Thymus (tissue), 11 donors: ENCODE measurements around the gene B3GAT2. TPM values are rescaled to one million over a fixed set of nuclear protein-coding genes. Genes with fewer than 3 reads are reported as not detected.

Experiments used
- DNase-seq, 9 donors: peaks; one replicate each; pipeline ENCODE4 v3.0.0-alpha.2; 2013; ENCODE audit warnings: low spot score in 9 of 9, low read depth in 6 of 9, missing footprints in 1 of 9
- H3K27ac ChIP-seq, 2 donors: one replicate each; pipeline ENCODE4 v1.5.1; 2013; ENCODE audit warnings: control low read depth in 1 of 2, low read depth in 1 of 2, low read length in 1 of 2, mild to moderate bottlenecking in 1 of 2, moderate library complexity in 1 of 2
- H3K27me3 ChIP-seq, 2 donors: one replicate each; pipeline ENCODE4 v1.5.1; 2013; ENCODE audit warnings: low read length in 1 of 2; ENCODE audit not compliant: control insufficient read depth in 2 of 2, insufficient read depth in 1 of 2
- H3K36me3 ChIP-seq, 2 donors: one replicate each; pipeline ENCODE4 v1.5.1; 2013; ENCODE audit warnings: low read length in 1 of 2, mild to moderate bottlenecking in 1 of 2, moderate library complexity in 1 of 2; ENCODE audit not compliant: control insufficient read depth in 2 of 2, insufficient read depth in 2 of 2
- H3K4me1 ChIP-seq, 2 donors: one replicate each; pipeline ENCODE4 v1.5.1; 2013; ENCODE audit warnings: low read length in 2 of 2; ENCODE audit not compliant: control insufficient read depth in 2 of 2, insufficient read depth in 2 of 2
- H3K4me3 ChIP-seq, 2 donors: one replicate each; pipeline ENCODE4 v1.5.1; 2013; ENCODE audit warnings: low read length in 2 of 2, control low read depth in 1 of 2, mild to moderate bottlenecking in 1 of 2
- H3K9me3 ChIP-seq, 2 donors: one replicate each; pipeline ENCODE4 v1.5.1; 2013; ENCODE audit warnings: low read length in 1 of 2, mild to moderate bottlenecking in 1 of 2; ENCODE audit not compliant: control insufficient read depth in 2 of 2, insufficient read depth in 1 of 2
- WGBS: extraction: QIAGEN DNeasy Blood & Tissue Kit; methylation state at CpG from one replicate; pipeline ENCODE4 v1.1.7; 2013; 5-methylcytosine and 5-hydroxymethylcytosine counted together
- polyA plus RNA-seq: library from polyadenylated mRNA; stranded (reverse); fragments of 200-250 nt; gene quantifications from one replicate; pipeline ENCODE4 v1.2.3, GENCODE V29; 2013
- total RNA-seq: library from RNA; stranded (reverse); fragments of 120-200 nt; gene quantifications from one replicate; pipeline ENCODE4 v1.2.4, GENCODE V29; 2013
- donor health status: healthy.

B3GAT2 gene
- total and polyA plus RNA-seq, 2 donors, result 0.46 to 1.3 TPM

- H3K9me3 ChIP-seq, result no peaks in the 10 kb centered on the region
- WGBS, result 98% methylated on average over 8 of the region's 8 CpGs
- H3K4me1 ChIP-seq, result no peaks in the 10 kb centered on the region
- no peaks in the 10 kb centered on the region for H3K27me3 ChIP-seq
- DNase-seq, result no peak
- no peak overlapping the region for H3K4me3 ChIP-seq
- no peaks in the 10 kb centered on the region for H3K36me3 ChIP-seq
- H3K27ac ChIP-seq, result no peak overlapping the region
Measured at GRCh38 chr6:70841112-70841511, 115.7 kb downstream of the B3GAT2 start.

GRCh38 chr6:70839286-70840266, 117.3 kb downstream of the B3GAT2 start:
- WGBS, result 96% methylated on average over 7 of the region's 7 CpGs
- no peaks in the 10 kb centered on the region for H3K36me3 ChIP-seq
- DNase-seq, result no peak

GRCh38 chr6:70838907-70839285, 118.0 kb downstream of the B3GAT2 start:
- Histone ChIP-seq H3K4me1 (no peaks in the 10 kb centered on the region), H3K9me3 (no peaks in the 10 kb centered on the region), H3K27me3 (no peaks in the 10 kb centered on the region), H3K4me3 (no peak overlapping the region), H3K36me3 (no peaks in the 10 kb centered on the region), H3K27ac (no peak overlapping the region)
- DNase-seq, result no peak
- 94% methylated on average over 2 of the region's 2 CpGs for WGBS

More at GRCh38 chr6:70839286-70840266, 117.3 kb downstream of the B3GAT2 start:
- Histone ChIP-seq H3K9me3 (no peaks in the 10 kb centered on the region), H3K4me3 (no peak overlapping the region), H3K27ac (no peak overlapping the region), H3K4me1 (no peaks in the 10 kb centered on the region), H3K27me3 (no peaks in the 10 kb centered on the region)

GRCh38 chr6:70834520-70834919, 122.3 kb downstream of the B3GAT2 start:
- Histone ChIP-seq H3K27ac (no peak overlapping the region), H3K4me3 (no peak overlapping the region), H3K9me3 (no peaks in the 10 kb centered on the region), H3K4me1 (no peaks in the 10 kb centered on the region), H3K27me3 (no peaks in the 10 kb centered on the region), H3K36me3 (no peaks in the 10 kb centered on the region)
- 97% methylated on average over 2 of the region's 2 CpGs for WGBS
- DNase-seq, result no peak

GRCh38 chr6:70831427-70831826, 125.4 kb downstream of the B3GAT2 start:
- H3K36me3 ChIP-seq, result no peaks in the 10 kb centered on the region
- 99% methylated on average over 3 of the region's 3 CpGs for WGBS
- no peaks in the 10 kb centered on the region for H3K9me3 ChIP-seq
- no peaks in the 10 kb centered on the region for H3K27me3 ChIP-seq
- no peaks in the 10 kb centered on the region for H3K4me1 ChIP-seq
- H3K27ac ChIP-seq, result no peak overlapping the region
- DNase-seq, result no peak
- no peak overlapping the region for H3K4me3 ChIP-seq

GRCh38 chr6:70823651-70824050, 133.2 kb downstream of the B3GAT2 start:
- Histone ChIP-seq H3K9me3 (no peaks in the 10 kb centered on the region), H3K4me1 (no peaks in the 10 kb centered on the region), H3K36me3 (no peaks in the 10 kb centered on the region), H3K4me3 (no peak overlapping the region), H3K27me3 (no peaks in the 10 kb centered on the region), H3K27ac (no peak overlapping the region)
- DNase-seq, result no peak
- 99% methylated on average over 1 of the region's 1 CpG for WGBS

- no peaks in the 10 kb centered on the region for H3K9me3 ChIP-seq
- no peak for DNase-seq
- over 99% methylated on average over 2 of the region's 2 CpGs for WGBS
- no peak overlapping the region for H3K4me3 ChIP-seq
- H3K4me1 ChIP-seq, result no peaks in the 10 kb centered on the region
- no peaks in the 10 kb centered on the region for H3K36me3 ChIP-seq
- no peak overlapping the region for H3K27ac ChIP-seq
- H3K27me3 ChIP-seq, result no peaks in the 10 kb centered on the region
Measured at GRCh38 chr6:70821751-70822150, 135.1 kb downstream of the B3GAT2 start.

- no peaks in the 10 kb centered on the region for H3K36me3 ChIP-seq
- H3K27me3 ChIP-seq, result no peaks in the 10 kb centered on the region
- H3K27ac ChIP-seq, result no peak overlapping the region
- no peak overlapping the region for H3K4me3 ChIP-seq
- no peaks in the 10 kb centered on the region for H3K9me3 ChIP-seq
- no peaks in the 10 kb centered on the region for H3K4me1 ChIP-seq
- WGBS, result 98% methylated on average over 2 of the region's 2 CpGs
- no peak for DNase-seq
Measured at GRCh38 chr6:70820778-70821177, 136.1 kb downstream of the B3GAT2 start.

- H3K9me3 ChIP-seq, result no peaks in the 10 kb centered on the region
- 98% methylated on average over 4 of the region's 4 CpGs for WGBS
- no peak overlapping the region for H3K27ac ChIP-seq
- no peaks in the 10 kb centered on the region for H3K27me3 ChIP-seq
- H3K36me3 ChIP-seq, result no peaks in the 10 kb centered on the region
- H3K4me3 ChIP-seq, result no peak overlapping the region
- H3K4me1 ChIP-seq, result no peaks in the 10 kb centered on the region
- no peak for DNase-seq
Measured at GRCh38 chr6:70819646-70820045, 137.2 kb downstream of the B3GAT2 start.
